Glutamatergic neuron (in vitro differentiated cells): ENCODE results near the gene COX7B2. TPM values are rescaled to one million over a fixed set of nuclear protein-coding genes. Genes with fewer than 3 reads are reported as not detected.
A peak's percentile ranks its signal among the peaks of the same experiment; 100 is the strongest.

ENCODE experiments used
- DNase-seq: peaks from one replicate; pipeline ENCODE4 v3.0.0; 2022
- H3K27ac Mint-ChIP-seq: one replicate; pipeline ENCODE4 v1.8.0; 2020; ENCODE audit warnings: mild to moderate bottlenecking, mixed read lengths, inconsistent platforms; ENCODE audit not compliant: unreplicated experiment
- H3K27me3 Mint-ChIP-seq: one replicate; pipeline ENCODE4 v1.8.0; 2020; ENCODE audit warnings: mild to moderate bottlenecking, moderate library complexity, mixed read lengths, inconsistent platforms; ENCODE audit not compliant: unreplicated experiment
- H3K36me3 Mint-ChIP-seq: one replicate; pipeline ENCODE4 v1.8.0; 2020; ENCODE audit warnings: mild to moderate bottlenecking, mixed read lengths, inconsistent platforms; ENCODE audit not compliant: unreplicated experiment
- H3K4me1 Mint-ChIP-seq: one replicate; pipeline ENCODE4 v1.8.0; 2020; ENCODE audit warnings: mild to moderate bottlenecking, low read depth, mixed read lengths, inconsistent platforms; ENCODE audit not compliant: unreplicated experiment
- H3K4me3 Mint-ChIP-seq: one replicate; pipeline ENCODE4 v1.8.0; 2020; ENCODE audit warnings: mild to moderate bottlenecking, mixed read lengths, inconsistent platforms; ENCODE audit not compliant: unreplicated experiment
- H3K9me3 Mint-ChIP-seq: one replicate; pipeline ENCODE4 v1.8.0; 2020; ENCODE audit warnings: mild to moderate bottlenecking, moderate library complexity, mixed read lengths, inconsistent platforms; ENCODE audit not compliant: unreplicated experiment
- total RNA-seq: library from RNA; stranded (reverse); fragmentation: NEBNext Ultra II Directional; extraction: Animal tissue kit (Norgen Biotek cat#: 25700); gene quantifications from one replicate; pipeline ENCODE4 v1.2.1, GENCODE V29; 2021; ENCODE audit not compliant: unreplicated experiment
- TF ChIP-seq, protein P1 (sequence below): fragments of 200-600 bp; sonication (generic); IDR thresholded peaks from one replicate; pipeline ENCODE4 v1.5.0; 2021; ENCODE audit not compliant: partially characterized antibody, unreplicated experiment

COX7B2 gene
- total RNA-seq, 1 donor from 2014 or later = not detected

DNA sequence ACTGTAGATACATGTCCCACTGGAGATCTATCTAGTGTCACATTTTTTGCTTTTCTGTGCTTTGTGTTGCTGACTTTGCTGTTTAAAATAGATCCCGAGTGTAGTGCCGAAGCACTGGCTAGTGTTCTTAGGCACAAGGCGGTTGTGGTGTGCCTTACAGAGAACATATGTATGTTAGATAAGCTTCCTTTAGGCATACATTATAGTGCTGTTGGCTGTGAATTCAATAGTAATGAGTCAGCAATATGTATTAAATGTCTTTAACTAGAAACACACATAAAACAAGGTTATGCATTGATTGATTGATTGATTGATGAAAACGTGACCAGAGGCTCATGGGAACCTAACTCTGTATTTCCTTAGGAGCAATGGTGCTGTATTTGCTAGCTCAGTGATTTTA, 56.2 kb downstream of the COX7B2 start:
- no peak overlapping the region for H3K4me3 Mint-ChIP-seq
- DNase-seq = no peak
- no peaks in the 10 kb centered on the region for H3K4me1 Mint-ChIP-seq
- H3K27me3 Mint-ChIP-seq = no peaks in the 10 kb centered on the region
- H3K27ac Mint-ChIP-seq = no peak overlapping the region
- no peaks in the 10 kb centered on the region for H3K36me3 Mint-ChIP-seq
- H3K9me3 Mint-ChIP-seq = no peaks in the 10 kb centered on the region
- TF ChIP-seq, protein P1, sequence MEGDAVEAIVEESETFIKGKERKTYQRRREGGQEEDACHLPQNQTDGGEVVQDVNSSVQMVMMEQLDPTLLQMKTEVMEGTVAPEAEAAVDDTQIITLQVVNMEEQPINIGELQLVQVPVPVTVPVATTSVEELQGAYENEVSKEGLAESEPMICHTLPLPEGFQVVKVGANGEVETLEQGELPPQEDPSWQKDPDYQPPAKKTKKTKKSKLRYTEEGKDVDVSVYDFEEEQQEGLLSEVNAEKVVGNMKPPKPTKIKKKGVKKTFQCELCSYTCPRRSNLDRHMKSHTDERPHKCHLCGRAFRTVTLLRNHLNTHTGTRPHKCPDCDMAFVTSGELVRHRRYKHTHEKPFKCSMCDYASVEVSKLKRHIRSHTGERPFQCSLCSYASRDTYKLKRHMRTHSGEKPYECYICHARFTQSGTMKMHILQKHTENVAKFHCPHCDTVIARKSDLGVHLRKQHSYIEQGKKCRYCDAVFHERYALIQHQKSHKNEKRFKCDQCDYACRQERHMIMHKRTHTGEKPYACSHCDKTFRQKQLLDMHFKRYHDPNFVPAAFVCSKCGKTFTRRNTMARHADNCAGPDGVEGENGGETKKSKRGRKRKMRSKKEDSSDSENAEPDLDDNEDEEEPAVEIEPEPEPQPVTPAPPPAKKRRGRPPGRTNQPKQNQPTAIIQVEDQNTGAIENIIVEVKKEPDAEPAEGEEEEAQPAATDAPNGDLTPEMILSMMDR = no peak

DNA sequence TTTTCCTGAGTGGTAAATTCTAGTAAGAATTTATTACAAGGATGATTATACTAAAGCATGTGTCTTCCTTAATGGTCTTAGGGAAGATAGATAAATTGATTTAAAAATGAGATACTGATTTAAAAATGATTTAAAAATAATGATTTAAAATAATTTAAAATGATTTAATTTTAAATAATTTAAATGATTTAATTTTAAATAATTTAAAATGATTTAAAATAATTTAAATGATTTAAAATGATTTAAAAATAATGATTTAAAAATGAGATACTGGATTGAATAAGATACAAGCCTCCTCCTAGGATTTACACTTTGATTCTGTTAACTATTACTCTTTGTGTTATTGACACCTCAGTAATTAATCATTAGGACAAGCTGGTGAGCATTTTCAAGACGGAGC, 59.0 kb downstream of the COX7B2 start:
- H3K9me3 Mint-ChIP-seq = peaks cover 2% of the 10 kb centered on the region
- no peak overlapping the region for H3K4me3 Mint-ChIP-seq
- peaks cover 3% of the 10 kb centered on the region for H3K27me3 Mint-ChIP-seq
- H3K36me3 Mint-ChIP-seq = no peaks in the 10 kb centered on the region
- TF ChIP-seq, protein P1 = no peak
- H3K27ac Mint-ChIP-seq = no peak overlapping the region
- no peak for DNase-seq
- H3K4me1 Mint-ChIP-seq = no peaks in the 10 kb centered on the region

DNA sequence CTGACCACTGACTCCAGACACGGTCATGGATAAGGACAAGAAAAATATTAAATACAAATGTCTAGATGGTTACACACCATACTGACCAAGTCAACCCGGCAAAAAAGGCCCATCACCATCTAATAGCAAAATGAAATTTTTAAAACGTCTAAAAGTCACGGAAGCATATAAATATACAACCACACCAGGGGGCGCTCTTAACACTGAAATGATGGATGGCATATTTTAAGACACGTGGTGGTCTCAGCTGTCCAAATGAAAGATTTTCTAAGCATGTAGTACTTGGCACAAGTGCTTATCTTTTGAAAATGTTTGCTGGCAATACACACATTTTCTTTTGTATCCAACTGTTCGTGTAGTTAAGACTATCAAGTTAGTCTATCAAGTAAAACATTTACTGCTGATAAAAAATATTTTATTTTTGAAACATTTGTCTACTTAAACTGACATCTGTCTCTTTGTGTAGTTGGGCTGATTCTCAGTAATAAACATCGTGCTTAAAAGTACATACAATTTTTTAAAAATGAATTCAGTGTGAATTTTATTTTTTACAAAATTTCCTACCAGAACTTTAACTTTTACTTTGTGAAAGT, 64.6 kb downstream of the COX7B2 start:
- peaks cover 3% of the 10 kb centered on the region for H3K27me3 Mint-ChIP-seq
- H3K9me3 Mint-ChIP-seq = peaks cover 2% of the 10 kb centered on the region
- peak; percentile 46 for DNase-seq
- H3K27ac Mint-ChIP-seq = no peak overlapping the region
- H3K36me3 Mint-ChIP-seq = no peaks in the 10 kb centered on the region
- TF ChIP-seq, protein P1 = peak; percentile 90
- H3K4me1 Mint-ChIP-seq = no peaks in the 10 kb centered on the region
- H3K4me3 Mint-ChIP-seq = no peak overlapping the region

DNA sequence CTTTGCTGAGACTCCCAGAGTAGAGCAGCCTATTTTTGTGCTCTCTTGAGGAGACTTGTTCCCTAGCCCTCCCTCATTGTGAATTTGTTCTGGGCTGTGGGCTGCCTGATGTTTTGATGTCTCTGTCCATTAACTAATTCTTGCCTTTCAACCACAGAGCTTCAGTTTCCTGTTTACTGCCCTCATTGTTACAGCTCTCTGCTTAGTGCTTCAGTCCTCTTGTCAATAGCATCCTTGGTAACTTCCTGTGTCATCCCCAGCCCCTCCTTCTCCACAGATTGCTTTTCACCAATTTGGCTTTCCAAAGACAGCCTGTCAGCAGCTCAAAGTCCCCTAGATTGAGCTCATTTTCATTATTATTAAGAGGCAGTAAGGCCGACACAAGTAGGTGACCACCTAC, 69.9 kb downstream of the COX7B2 start:
- no peaks in the 10 kb centered on the region for H3K9me3 Mint-ChIP-seq
- H3K4me3 Mint-ChIP-seq = no peak overlapping the region
- H3K27me3 Mint-ChIP-seq = no peaks in the 10 kb centered on the region
- H3K36me3 Mint-ChIP-seq = no peaks in the 10 kb centered on the region
- H3K27ac Mint-ChIP-seq = peak overlapping the region; percentile 40
- H3K4me1 Mint-ChIP-seq = peaks cover 3% of the 10 kb centered on the region
- TF ChIP-seq, protein P1 = no peak
- DNase-seq = no peak

DNA sequence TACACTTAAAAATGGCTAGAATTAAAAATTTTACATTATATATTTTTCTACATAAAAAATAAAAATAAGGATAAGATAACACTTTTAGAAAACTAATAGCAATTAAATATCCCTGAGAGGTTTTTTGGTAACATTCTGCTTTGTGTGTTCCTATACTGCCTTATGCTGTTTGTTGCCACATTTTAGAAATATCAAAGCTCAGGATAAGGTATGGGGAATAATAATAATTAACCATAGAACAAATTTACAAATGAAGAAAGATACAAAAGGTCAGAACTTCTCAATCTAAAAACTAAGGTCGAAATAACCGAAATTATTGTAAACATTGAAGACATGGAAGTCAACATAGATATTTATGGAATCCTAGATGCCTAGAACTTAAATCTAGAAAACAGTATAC, 71.4 kb downstream of the COX7B2 start:
- H3K36me3 Mint-ChIP-seq = no peaks in the 10 kb centered on the region
- no peak for DNase-seq
- TF ChIP-seq, protein P1 = no peak
- peaks cover 3% of the 10 kb centered on the region for H3K4me1 Mint-ChIP-seq
- no peaks in the 10 kb centered on the region for H3K27me3 Mint-ChIP-seq
- H3K27ac Mint-ChIP-seq = no peak overlapping the region
- no peak overlapping the region for H3K4me3 Mint-ChIP-seq
- H3K9me3 Mint-ChIP-seq = peaks cover 2% of the 10 kb centered on the region
